A673 (cell line): ENCODE results near the gene SUPT5H. TPM values are rescaled to one million over a fixed set of nuclear protein-coding genes. Genes with fewer than 3 reads are reported as not detected.

Source experiments
- BruUV-seq: library from RNA; stranded (reverse); fragments of 400-500 nt; replicated peaks from 2 replicates; lab custom pipeline; 2021; lab: Mats Ljungman, UMichigan
- CTCF ChIA-PET: fragments of 300-600 bp; sonication (Branson Sonifier 250); formaldehyde crosslinking; loops from one replicate; lab custom pipeline; 2022; ENCODE audit warnings: antibody characterized with exemption; lab: Charles Lee
- POLR2A ChIA-PET: fragments of 300-600 bp; sonication (Branson Sonifier 250); formaldehyde crosslinking; loops from one replicate; lab custom pipeline; 2022; ENCODE audit warnings: antibody characterized with exemption; ENCODE audit not compliant: low non-redundant PET; lab: Charles Lee
- DNase-seq: peaks from one replicate; pipeline ENCODE4 v3.0.0-alpha.2; 2015; ENCODE audit warnings: low spot score
- H3K27ac ChIP-seq: fragments of 200-600 bp; sonication (generic); 2 replicates; pipeline ENCODE4 v1.5.1; 2016; ENCODE audit warnings: mixed run types, low read depth, mild to moderate bottlenecking, mixed read lengths, antibody characterized with exemption, low read length; ENCODE audit not compliant: poor library complexity, severe bottlenecking
- H3K27me3 ChIP-seq: fragments of 200-600 bp; sonication (generic); replicated peaks from 2 replicates; pipeline ENCODE4 v1.6.1; 2017; ENCODE audit warnings: mixed run types, low read depth, mild to moderate bottlenecking, mixed read lengths, antibody characterized with exemption, low read length; ENCODE audit not compliant: insufficient read depth, poor library complexity
- H3K36me3 ChIP-seq: fragments of 200-600 bp; sonication (generic); 2 replicates; pipeline ENCODE4 v1.6.1; 2016; ENCODE audit warnings: mixed run types, mild to moderate bottlenecking, mixed read lengths, antibody characterized with exemption, low read length; ENCODE audit not compliant: insufficient read depth, poor library complexity, severe bottlenecking
- H3K4me1 ChIP-seq: fragments of 200-600 bp; sonication (generic); 2 replicates; pipeline ENCODE4 v1.6.1; 2017; ENCODE audit warnings: mixed run types, mild to moderate bottlenecking, mixed read lengths, antibody characterized with exemption, low read length; ENCODE audit not compliant: insufficient read depth, poor library complexity, severe bottlenecking
- H3K4me3 ChIP-seq: fragments of 200-600 bp; sonication (generic); 2 replicates; pipeline ENCODE4 v1.5.1; 2016; ENCODE audit warnings: low read depth, mixed run types, mild to moderate bottlenecking, mixed read lengths, low read length; ENCODE audit not compliant: poor library complexity, severe bottlenecking
- H3K9me3 ChIP-seq: fragments of 200-600 bp; sonication (generic); 2 replicates; pipeline ENCODE4 v1.6.1; 2016; ENCODE audit warnings: mixed run types, low read depth, mild to moderate bottlenecking, mixed read lengths, antibody characterized with exemption, low read length; ENCODE audit not compliant: poor library complexity, severe bottlenecking
- CTCF ChIP-seq: fragments of 300-800, 200-600 bp; sonication (generic); conservative IDR thresholded peaks from 2 replicates; pipeline ENCODE4 v1.5.1; 2017; ENCODE audit warnings: low read depth, mild to moderate bottlenecking, antibody characterized with exemption, low read length, moderate library complexity, mixed read lengths
- EZH2 ChIP-seq: fragments of 200-600 bp; sonication (generic); IDR thresholded peaks from 2 replicates; pipeline ENCODE4 v1.6.1; 2017; ENCODE audit warnings: borderline replicate concordance, low read depth, mild to moderate bottlenecking, mixed read lengths, antibody characterized with exemption, low read length; ENCODE audit not compliant: poor library complexity, severe bottlenecking
- intact Hi-C: fragments of 100-400 bp; cut with micrococcal nuclease; formaldehyde crosslinking; loops from one replicate; pipeline ENCODE4 v1.10.0; 2022; ENCODE audit not compliant: unreplicated experiment
- total RNA-seq: library from RNA; stranded (reverse); gene quantifications from 2 replicates; pipeline ENCODE4 v1.2.3, GENCODE V29; 2021

Gene SUPT5H
- total RNA-seq, 1 experiment from 2014 or later: 169 TPM

GRCh38 chr19:39516270-39516669 lies 70.9 kb downstream of the SUPT5H start:
- TF ChIP-seq CTCF: no peak
- TF ChIP-seq EZH2: no peak
- CTCF ChIA-PET: no interaction called here
- Histone ChIP-seq H3K27me3 (peaks cover 36% of the 10 kb centered on the region), H3K36me3 (no peaks in the 10 kb centered on the region), H3K4me1 (peaks cover 5% of the 10 kb centered on the region), H3K27ac (no peak overlapping the region), H3K4me3 (peak overlapping the region; percentile 38), H3K9me3 (no peaks in the 10 kb centered on the region)
- DNase-seq: no peak
- intact Hi-C loops: no loop called here
- POLR2A ChIA-PET: no interaction called here
- no TSS peak for BruUV-seq

- no peak for DNase-seq
- no peak overlapping the region for H3K4me3 ChIP-seq
- CTCF ChIA-PET: no interaction called here
- intact Hi-C loops: no loop called here
- H3K4me1 ChIP-seq: peaks cover 5% of the 10 kb centered on the region
- POLR2A ChIA-PET: no interaction called here
- H3K36me3 ChIP-seq: no peaks in the 10 kb centered on the region
- peaks cover 36% of the 10 kb centered on the region for H3K27me3 ChIP-seq
- no peaks in the 10 kb centered on the region for H3K9me3 ChIP-seq
- H3K27ac ChIP-seq: no peak overlapping the region
- TF ChIP-seq CTCF (no peak), EZH2 (no peak)
- no TSS peak for BruUV-seq
Measured at GRCh38 chr19:39517432-39517831, 72.0 kb downstream of the SUPT5H start.

- CTCF ChIA-PET: no interaction called here
- Histone ChIP-seq H3K4me1 (peaks cover 5% of the 10 kb centered on the region), H3K4me3 (no peak overlapping the region), H3K9me3 (no peaks in the 10 kb centered on the region), H3K27me3 (peaks cover 30% of the 10 kb centered on the region), H3K36me3 (no peaks in the 10 kb centered on the region), H3K27ac (no peak overlapping the region)
- intact Hi-C loops: no loop called here
- no TSS peak for BruUV-seq
- POLR2A ChIA-PET: interaction anchor here (0.6 kb wide), 1 partner anchor 9 kb away, joined by 5 read pairs; no protein-coding TSS in a partner anchor
- TF ChIP-seq EZH2: no peak
- no peak for TF ChIP-seq CTCF
- no peak for DNase-seq
Measured at GRCh38 chr19:39518458-39518857, 73.1 kb downstream of the SUPT5H start.
